GM12872 (cell line): Measurements from ENCODE around the gene ASPG.

ENCODE experiments used
- TF ChIP-seq, protein P1 (sequence below): IDR thresholded peaks from 3 replicates; pipeline ENCODE4 v1.5.1; 2011; ENCODE audit warnings: low read depth, mild to moderate bottlenecking, low read length, moderate library complexity; ENCODE audit not compliant: insufficient read depth

The ASPG gene

DNA sequence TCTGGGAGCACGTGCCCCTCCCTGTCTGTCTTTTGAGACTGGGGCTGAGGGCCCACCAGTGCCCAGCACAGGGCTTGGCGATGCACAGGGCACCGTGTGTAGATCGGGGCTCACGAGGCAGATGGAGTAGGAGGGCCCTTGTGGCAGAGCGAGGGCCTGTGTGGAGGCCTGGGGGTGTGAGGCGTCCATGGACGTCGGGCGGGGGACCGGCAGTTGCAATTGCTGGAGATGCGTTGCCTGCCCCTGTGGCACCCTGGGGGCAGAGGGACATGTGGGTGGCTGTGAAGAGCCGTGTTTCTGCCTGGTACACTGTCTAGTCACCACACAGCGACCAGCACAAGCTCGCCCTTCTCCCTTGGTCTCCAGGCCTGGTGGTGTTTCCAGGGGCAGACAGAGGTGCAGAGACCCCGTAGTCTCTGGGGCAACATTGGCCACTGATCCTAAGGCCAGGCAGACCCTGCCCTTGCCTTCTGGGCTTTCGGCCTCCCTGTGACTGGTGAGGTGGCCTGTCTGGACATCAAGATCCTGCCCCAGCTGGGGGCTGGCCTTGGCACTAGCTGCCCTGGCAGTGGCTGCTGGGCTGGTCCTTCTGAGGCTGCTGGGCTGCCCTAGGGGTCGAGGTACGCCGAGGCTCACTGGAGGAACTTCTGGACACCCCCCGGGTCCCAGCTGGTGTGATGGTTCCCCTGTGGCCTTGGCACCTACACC is 67.3 kb downstream of the ASPG start:
- TF ChIP-seq, protein P1, sequence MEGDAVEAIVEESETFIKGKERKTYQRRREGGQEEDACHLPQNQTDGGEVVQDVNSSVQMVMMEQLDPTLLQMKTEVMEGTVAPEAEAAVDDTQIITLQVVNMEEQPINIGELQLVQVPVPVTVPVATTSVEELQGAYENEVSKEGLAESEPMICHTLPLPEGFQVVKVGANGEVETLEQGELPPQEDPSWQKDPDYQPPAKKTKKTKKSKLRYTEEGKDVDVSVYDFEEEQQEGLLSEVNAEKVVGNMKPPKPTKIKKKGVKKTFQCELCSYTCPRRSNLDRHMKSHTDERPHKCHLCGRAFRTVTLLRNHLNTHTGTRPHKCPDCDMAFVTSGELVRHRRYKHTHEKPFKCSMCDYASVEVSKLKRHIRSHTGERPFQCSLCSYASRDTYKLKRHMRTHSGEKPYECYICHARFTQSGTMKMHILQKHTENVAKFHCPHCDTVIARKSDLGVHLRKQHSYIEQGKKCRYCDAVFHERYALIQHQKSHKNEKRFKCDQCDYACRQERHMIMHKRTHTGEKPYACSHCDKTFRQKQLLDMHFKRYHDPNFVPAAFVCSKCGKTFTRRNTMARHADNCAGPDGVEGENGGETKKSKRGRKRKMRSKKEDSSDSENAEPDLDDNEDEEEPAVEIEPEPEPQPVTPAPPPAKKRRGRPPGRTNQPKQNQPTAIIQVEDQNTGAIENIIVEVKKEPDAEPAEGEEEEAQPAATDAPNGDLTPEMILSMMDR: no peak

DNA sequence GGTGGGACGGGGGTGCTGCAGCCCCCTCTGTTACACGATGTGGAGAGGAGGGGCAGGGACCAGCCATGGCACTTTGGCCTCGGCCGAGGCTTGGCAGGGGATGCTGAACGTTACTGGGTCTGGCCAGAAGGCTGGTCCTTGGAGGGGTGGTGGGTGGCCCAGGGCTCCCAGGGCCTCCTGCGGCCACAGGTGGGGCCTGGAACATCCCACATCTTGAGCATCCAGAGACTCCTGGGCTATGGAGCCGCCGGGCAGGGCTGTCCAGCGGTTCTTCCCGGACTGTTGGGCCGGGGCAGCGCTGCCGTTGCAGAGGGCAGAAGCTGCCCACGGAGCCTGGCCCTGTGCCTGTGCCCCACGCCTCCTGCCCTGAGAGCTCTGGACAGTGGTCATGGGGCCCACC is 68.7 kb downstream of the ASPG start:
- TF ChIP-seq, protein P1: no peak

DNA sequence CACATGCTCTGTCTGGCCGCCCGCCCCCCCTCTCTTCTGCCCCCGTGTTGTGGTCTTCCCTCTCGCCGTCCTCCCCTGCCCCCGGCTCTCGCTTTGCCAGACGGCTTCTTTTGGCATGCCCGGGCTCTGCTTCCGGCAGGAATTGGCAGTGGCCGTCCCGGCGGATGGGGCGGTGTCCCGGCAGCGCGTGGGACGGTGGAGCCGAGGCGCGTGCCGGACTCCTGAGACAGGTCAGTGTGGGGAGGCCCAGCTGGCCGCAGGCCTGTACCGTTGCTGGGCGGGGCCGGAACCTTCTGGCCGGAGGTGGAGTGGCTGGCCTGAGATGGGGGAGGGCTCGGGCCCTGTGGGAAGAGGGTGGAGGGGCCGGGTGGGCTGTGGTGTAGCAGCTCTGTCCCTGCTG is 70.0 kb downstream of the ASPG start:
- TF ChIP-seq, protein P1: no peak

DNA sequence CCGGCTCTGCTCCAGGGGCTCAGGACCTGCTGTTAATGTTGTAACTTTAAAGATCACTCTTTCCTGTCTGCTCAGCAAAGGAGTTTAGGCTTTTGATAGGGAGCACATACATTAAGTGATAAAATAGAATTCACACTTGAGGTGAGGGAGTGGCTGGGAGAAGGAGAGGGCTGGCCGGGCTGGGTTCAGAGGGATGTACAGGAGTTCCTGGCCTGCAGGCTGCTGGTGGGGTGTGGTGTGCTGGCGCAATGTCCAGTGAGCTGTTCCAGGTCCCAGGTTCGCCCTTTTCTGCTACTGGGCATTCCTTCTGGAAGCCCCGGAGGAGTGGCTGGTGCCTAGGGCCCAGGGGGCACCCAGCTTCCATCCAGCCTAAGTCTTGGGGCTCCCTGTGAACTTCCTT is 70.6 kb downstream of the ASPG start:
- TF ChIP-seq, protein P1: no peak

DNA sequence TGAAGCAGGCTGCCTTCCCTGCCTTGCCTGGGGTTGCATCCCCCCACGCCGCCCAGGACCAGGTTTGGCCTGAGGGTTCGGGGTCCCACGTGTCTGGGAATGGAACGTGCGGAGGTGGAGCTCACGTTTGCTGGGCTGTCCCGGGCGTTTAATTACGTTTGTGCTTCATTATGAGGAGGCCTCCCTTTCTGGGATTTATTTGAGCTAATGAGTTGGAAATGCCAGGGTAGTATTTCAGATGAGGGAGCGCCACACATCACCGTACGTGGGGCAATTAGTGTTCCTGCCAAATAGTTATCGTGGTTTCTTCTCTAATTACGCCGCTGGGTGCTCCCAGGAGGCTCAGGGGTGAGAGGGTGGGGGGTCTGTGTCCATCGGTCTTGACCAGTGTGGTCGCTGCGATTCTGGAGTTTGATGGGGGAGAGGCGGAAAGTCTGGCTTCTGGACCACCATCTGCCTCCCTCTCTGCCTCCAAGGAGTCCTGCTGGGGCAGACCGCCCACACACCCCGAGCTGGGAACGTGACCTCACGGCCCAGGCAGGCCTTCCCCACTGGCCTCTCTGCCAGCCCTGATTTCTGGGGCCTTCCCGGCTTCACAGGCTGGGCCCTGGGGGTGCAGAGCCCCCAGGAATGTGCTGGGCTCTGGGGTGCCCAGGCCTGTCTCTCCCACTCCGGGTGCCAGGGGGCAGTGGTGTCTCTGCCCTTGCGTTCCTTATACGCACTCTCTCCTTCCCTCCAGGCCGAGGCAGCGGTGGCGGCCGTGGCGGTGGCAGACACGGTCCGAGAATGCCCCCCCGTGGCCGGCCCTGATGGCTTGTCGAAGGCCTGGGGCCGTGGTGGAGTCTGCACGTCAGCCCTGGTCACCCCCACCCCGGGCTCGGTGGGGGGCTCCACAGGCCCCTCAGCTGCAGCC is 71.8 kb downstream of the ASPG start:
- TF ChIP-seq, protein P1: no peak

DNA sequence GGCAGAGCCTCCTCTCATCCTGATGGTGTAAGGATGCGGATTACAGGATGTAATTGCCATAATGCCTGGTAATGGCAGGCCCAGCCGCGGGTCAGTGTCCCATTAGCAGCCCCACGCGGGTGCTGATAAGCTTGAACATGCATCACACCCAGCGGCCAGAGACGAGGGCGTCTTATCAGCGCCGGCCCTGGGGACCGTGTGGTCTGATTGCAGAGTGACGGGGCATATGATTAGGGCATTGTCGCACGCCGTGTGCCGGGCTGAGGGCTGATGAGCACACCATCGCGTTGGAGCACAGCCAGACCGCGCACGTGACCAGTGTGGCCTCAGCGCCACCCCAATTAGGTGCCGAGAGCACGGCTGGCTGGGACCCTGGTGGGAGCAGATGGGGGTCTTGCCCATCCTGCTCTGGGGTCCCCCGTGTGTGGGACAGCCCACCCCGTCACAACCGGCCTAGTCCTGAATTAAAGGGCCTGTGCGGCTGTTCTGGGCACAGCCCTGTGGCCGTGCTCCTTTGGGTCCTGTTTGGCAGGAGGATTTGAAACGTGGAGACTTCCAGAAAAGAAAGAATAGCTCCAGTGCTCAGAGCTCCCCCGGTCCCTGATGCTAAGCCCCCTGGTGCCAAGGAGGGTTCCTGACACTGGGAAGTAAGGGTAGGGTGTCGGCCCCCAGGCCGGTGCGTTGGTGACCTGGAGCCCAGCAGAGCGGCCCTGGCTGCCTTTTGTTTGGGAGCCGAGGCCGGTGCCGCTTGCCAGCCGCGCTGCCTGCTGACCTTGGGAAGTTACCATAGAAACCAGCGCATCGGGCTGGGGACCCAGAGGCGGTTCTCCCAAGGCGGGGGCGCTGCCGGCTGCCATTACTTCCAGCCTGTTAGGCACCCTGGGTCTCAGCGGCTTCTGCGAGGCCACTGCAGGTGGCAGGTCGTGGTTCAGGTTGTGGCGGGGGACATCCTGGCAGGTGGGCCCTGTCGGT is 73.6 kb downstream of the ASPG start:
- TF ChIP-seq, protein P1: no peak
